ENCODE measurements around the gene LPP. TPM values are rescaled to one million over a fixed set of nuclear protein-coding genes. Genes with fewer than 3 reads are reported as not detected.

LPP gene
- total and polyA plus RNA-seq, 2 of the 13 experiments (the other 11 are each of a cell fraction or from before 2014, with no cell fraction given): 19.2 to 29.9 TPM

- peak; percentile 82 for TF ChIP-seq PRDM10 (CRISPR knock-in tag; IDR thresholded peaks at IDR 0.05; ENCODE audit: low read depth)
- no peak for TF ChIP-seq FIP1L1 (IDR thresholded peaks at IDR 0.05; ENCODE audit: borderline replicate concordance, insufficient read depth, low read depth, low read length)
- peak; percentile 98 for TF ChIP-seq JUND (CRISPR knock-in tag; IDR thresholded peaks at IDR 0.05)
- TF ChIP-seq TBP (CRISPR knock-in tag; IDR thresholded peaks at IDR 0.05): no peak
- peak; percentile 98 for TF ChIP-seq ZBTB7B (CRISPR knock-in tag; IDR thresholded peaks at IDR 0.05)
- no peak for TF ChIP-seq ZC3H4 (CRISPR knock-in tag; IDR thresholded peaks at IDR 0.05; ENCODE audit: borderline replicate concordance)
- peak; percentile 82 for TF ChIP-seq GATAD1 (CRISPR knock-in tag; IDR thresholded peaks at IDR 0.05)
- peak in 1 of 2 experiments; percentile 94; a peak in 2 of 4 replicates for TF ChIP-seq KLF16 (CRISPR knock-in tag; IDR thresholded peaks at IDR 0.05)
- 0 out of 2 replicates have a peak, but pooled peaks have one; percentile 17 for TF ChIP-seq PBX2 (CRISPR knock-in tag; IDR thresholded peaks at IDR 0.05)
- TF ChIP-seq TFDP2 (CRISPR knock-in tag; IDR thresholded peaks at IDR 0.05): peak; percentile 58
- TF ChIP-seq SKI (IDR thresholded peaks at IDR 0.05; ENCODE audit: partially characterized antibody): peak; percentile 96
- TF ChIP-seq ZNF777 (CRISPR knock-in tag; IDR thresholded peaks at IDR 0.05): no peak
- TF ChIP-seq KLF6 (CRISPR knock-in tag; IDR thresholded peaks at IDR 0.05): peak; percentile 85; the same call in 1 of the 2 replicates
- TF ChIP-seq HNRNPUL1 (IDR thresholded peaks at IDR 0.05; ENCODE audit: low read depth, low read length): 0 out of 2 replicates have a peak, but pooled peaks have one; percentile 38
- TF ChIP-seq ELF1 (CRISPR knock-in tag; IDR thresholded peaks at IDR 0.05): peak; percentile 62
- TF ChIP-seq MTA3 (CRISPR knock-in tag; IDR thresholded peaks at IDR 0.05): no peak
- TF ChIP-seq NONO (IDR thresholded peaks at IDR 0.05): no peak
- TF ChIP-seq NONO (CRISPR knock-in tag; conservative IDR thresholded peaks at IDR 0.05): peak; percentile 85
- no peak for TF ChIP-seq FOXP1 (IDR thresholded peaks at IDR 0.05)
- TF ChIP-seq FOXP1 (CRISPR knock-in tag; IDR thresholded peaks at IDR 0.05): peak; percentile 96
- peak; percentile 87 for TF ChIP-seq PHF5A (CRISPR knock-in tag; IDR thresholded peaks at IDR 0.05; ENCODE audit: low read depth, unreplicated experiment)
- TF ChIP-seq GABPA (IDR thresholded peaks at IDR 0.05; ENCODE audit: low read depth, low read length): no peak
- TF ChIP-seq GABPA (CRISPR knock-in tag; IDR thresholded peaks at IDR 0.05; ENCODE audit: low read depth): peak; percentile 57; the same call in 1 of the 2 replicates
- peak; percentile 78; the same call in 1 of the 2 replicates for TF ChIP-seq YEATS4 (CRISPR knock-in tag; IDR thresholded peaks at IDR 0.05; ENCODE audit: borderline replicate concordance)
- peak; percentile 33; the same call in 1 of the 2 replicates for TF ChIP-seq ZNF747 (CRISPR knock-in tag; IDR thresholded peaks at IDR 0.05; ENCODE audit: borderline replicate concordance)
- TF ChIP-seq HDAC1 (CRISPR knock-in tag; IDR thresholded peaks at IDR 0.05): peak; percentile 95
Measured at GRCh38 chr3:188296761-188297612, 143.0 kb downstream of the LPP start (continued).
